NCI-H146 treated with DMSO at 0.1 percent for 48 hours (cell line): ENCODE results near the gene DNMT3A.
A peak's percentile ranks its signal among the peaks of the same experiment; 100 is the strongest.

Experiments used
- DNase-seq: peaks from one replicate; lab custom pipeline; 2025; ENCODE audit not compliant: unreplicated experiment; lab: John Stamatoyannopoulos, UW

DNMT3A gene

GRCh38 chr2:25347205-25347815 is 5.6 kb upstream of the DNMT3A start:
- no peak for DNase-seq

- no peak for DNase-seq
These were observed 1.6 kb upstream of the DNMT3A start for GRCh38 chr2:25343187-25343825.

- DNase-seq: peak; percentile 70
These were observed 854 bp upstream of the DNMT3A start for GRCh38 chr2:25342372-25343186.

- no peak for DNase-seq
These were observed 556 bp downstream of the DNMT3A start for GRCh38 chr2:25341011-25341727.

- DNase-seq: no peak
These were observed 1.4 kb downstream of the DNMT3A start for GRCh38 chr2:25340181-25340921.

GRCh38 chr2:25339791-25340180 is 1.9 kb downstream of the DNMT3A start:
- peak; percentile 23 for DNase-seq

GRCh38 chr2:25339211-25339674 is 2.5 kb downstream of the DNMT3A start:
- DNase-seq: no peak

- no peak for DNase-seq
These were observed 3.3 kb downstream of the DNMT3A start for GRCh38 chr2:25338401-25338800.

- DNase-seq: no peak
These were observed 3.8 kb downstream of the DNMT3A start for GRCh38 chr2:25337891-25338290.

- DNase-seq: no peak
These were observed 4.4 kb downstream of the DNMT3A start for GRCh38 chr2:25337276-25337675.

GRCh38 chr2:25336383-25336841 is 5.3 kb downstream of the DNMT3A start:
- no peak for DNase-seq

- no peak for DNase-seq
These were observed 5.8 kb downstream of the DNMT3A start for GRCh38 chr2:25335971-25336370.

- DNase-seq: no peak
These were observed 6.5 kb downstream of the DNMT3A start for GRCh38 chr2:25335204-25335603.

GRCh38 chr2:25334482-25334881 is 7.2 kb downstream of the DNMT3A start:
- DNase-seq: no peak

GRCh38 chr2:25333981-25334380 is 7.7 kb downstream of the DNMT3A start:
- DNase-seq: no peak

GRCh38 chr2:25332571-25332970 is 9.2 kb downstream of the DNMT3A start:
- no peak for DNase-seq

GRCh38 chr2:25331686-25332365 is 9.9 kb downstream of the DNMT3A start:
- no peak for DNase-seq

GRCh38 chr2:25330937-25331336 is 10.8 kb downstream of the DNMT3A start:
- no peak for DNase-seq

- DNase-seq: no peak
These were observed 11.5 kb downstream of the DNMT3A start for GRCh38 chr2:25330273-25330672.
